Activated B cell treated with CpG ODN at 0.5 μM for 24 hours (primary cell): ENCODE results near the gene ARL4D. TPM values are rescaled to one million over a fixed set of nuclear protein-coding genes. Genes with fewer than 3 reads are reported as not detected.
"Not testable (repeated sequence)": the region's sequence is repeated elsewhere in the genome, so short reads cannot be mapped to it uniquely, and the experiment has no call there.

Experiments used
- ATAC-seq: fragments of 200-7000 bp; cut with Tn5 transposase; one replicate; pipeline ENCODE4 v1.10.0; 2021; ENCODE audit warnings: low read depth, mild to moderate bottlenecking, moderate library complexity
- CTCF ChIA-PET: fragments of 350-600 bp; sonication (Branson Sonifier 250); formaldehyde crosslinking; loops from one replicate; lab custom pipeline; 2021; ENCODE audit warnings: antibody characterized with exemption; lab: Charles Lee
- POLR2A ChIA-PET: fragments of 350-600 bp; sonication (Branson Sonifier 250); formaldehyde crosslinking; loops from one replicate; lab custom pipeline; 2021; ENCODE audit warnings: antibody characterized with exemption; lab: Charles Lee
- DNase-seq: peaks from one replicate; pipeline ENCODE4 v3.0.0; 2022
- H3K27ac Mint-ChIP-seq: one replicate; pipeline ENCODE4 v1.8.0; 2020; ENCODE audit warnings: mixed read lengths
- H3K27me3 Mint-ChIP-seq: one replicate; pipeline ENCODE4 v1.8.0; 2021; ENCODE audit warnings: mixed read lengths
- H3K36me3 Mint-ChIP-seq: one replicate; pipeline ENCODE4 v1.8.0; 2021; ENCODE audit warnings: low read depth, mixed read lengths
- H3K4me1 Mint-ChIP-seq: one replicate; pipeline ENCODE4 v1.8.0; 2021; ENCODE audit warnings: mixed read lengths
- H3K4me3 Mint-ChIP-seq: one replicate; pipeline ENCODE4 v1.8.0; 2020; ENCODE audit warnings: mild to moderate bottlenecking, mixed read lengths
- H3K9me3 Mint-ChIP-seq: one replicate; pipeline ENCODE4 v1.8.0; 2020; ENCODE audit warnings: mixed read lengths
- intact Hi-C: fragments of 100-400 bp; cut with micrococcal nuclease; formaldehyde crosslinking; loops from one replicate; pipeline ENCODE4 v1.15.1; 2024
- total RNA-seq: library from RNA; stranded (reverse); gene quantifications from 2 replicates; pipeline ENCODE4 v1.2.3, GENCODE V29; 2022
- TF ChIP-seq, protein P1 (sequence below): fragments of 200-600 bp; IDR thresholded peaks from one replicate; pipeline ENCODE4 v1.8.0; 2022; ENCODE audit warnings: antibody characterized with exemption, mild to moderate bottlenecking

ARL4D gene
- total RNA-seq, 1 donor from 2014 or later = 5.8 TPM

DNA sequence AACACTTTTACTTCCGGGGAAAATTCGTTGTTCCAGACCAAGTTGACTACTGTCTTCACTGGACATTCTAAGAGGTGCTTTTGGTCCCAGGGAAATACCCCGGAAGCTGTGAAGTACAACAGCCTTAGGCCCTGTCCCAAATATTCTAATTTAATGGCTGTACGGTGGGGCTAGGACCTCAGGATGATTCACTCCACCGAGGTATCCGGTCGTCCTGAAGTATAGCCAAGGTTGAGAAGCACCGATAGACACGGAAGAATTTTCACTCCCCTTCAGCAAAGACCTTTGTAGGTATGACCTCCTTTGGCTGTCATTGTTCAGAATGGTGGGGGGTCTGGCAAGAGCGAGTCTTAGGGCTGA, 34.9 kb upstream of the ARL4D start:
- intact Hi-C loops = no loop called here
- no peak for DNase-seq
- no peak overlapping the region for H3K27ac Mint-ChIP-seq
- H3K27me3 Mint-ChIP-seq = peaks cover 2% of the 10 kb centered on the region
- TF ChIP-seq, protein P1, sequence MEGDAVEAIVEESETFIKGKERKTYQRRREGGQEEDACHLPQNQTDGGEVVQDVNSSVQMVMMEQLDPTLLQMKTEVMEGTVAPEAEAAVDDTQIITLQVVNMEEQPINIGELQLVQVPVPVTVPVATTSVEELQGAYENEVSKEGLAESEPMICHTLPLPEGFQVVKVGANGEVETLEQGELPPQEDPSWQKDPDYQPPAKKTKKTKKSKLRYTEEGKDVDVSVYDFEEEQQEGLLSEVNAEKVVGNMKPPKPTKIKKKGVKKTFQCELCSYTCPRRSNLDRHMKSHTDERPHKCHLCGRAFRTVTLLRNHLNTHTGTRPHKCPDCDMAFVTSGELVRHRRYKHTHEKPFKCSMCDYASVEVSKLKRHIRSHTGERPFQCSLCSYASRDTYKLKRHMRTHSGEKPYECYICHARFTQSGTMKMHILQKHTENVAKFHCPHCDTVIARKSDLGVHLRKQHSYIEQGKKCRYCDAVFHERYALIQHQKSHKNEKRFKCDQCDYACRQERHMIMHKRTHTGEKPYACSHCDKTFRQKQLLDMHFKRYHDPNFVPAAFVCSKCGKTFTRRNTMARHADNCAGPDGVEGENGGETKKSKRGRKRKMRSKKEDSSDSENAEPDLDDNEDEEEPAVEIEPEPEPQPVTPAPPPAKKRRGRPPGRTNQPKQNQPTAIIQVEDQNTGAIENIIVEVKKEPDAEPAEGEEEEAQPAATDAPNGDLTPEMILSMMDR = no peak
- no peak for ATAC-seq
- ChIA-PET POLR2A (no interaction called here), CTCF (no interaction called here)
- no peaks in the 10 kb centered on the region for H3K9me3 Mint-ChIP-seq
- peaks cover 8% of the 10 kb centered on the region for H3K36me3 Mint-ChIP-seq
- H3K4me3 Mint-ChIP-seq = no peak overlapping the region
- peaks cover 31% of the 10 kb centered on the region for H3K4me1 Mint-ChIP-seq

DNA sequence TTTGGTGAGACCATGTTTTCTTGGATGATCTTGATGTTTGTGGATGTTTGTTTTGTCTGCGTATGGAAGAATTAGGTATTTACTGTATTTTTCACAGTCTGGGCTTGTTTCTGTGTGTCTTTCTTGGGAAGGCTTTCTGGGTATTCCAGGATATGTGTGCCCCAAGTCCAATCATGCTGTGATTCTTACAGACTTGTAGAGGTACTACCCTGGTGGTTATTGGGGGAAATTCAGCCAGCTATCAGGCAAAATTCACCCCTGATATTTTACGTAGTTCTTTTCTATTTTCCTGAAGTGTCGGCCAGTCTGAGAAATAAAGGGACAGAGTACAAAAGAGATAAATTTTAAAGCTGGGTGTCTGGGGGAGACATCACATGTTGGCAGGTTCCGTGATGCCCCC, 33.4 kb upstream of the ARL4D start:
- intact Hi-C loops = no loop called here
- Mint-ChIP-seq H3K27me3 (peaks cover 2% of the 10 kb centered on the region), H3K9me3 (no peaks in the 10 kb centered on the region), H3K27ac (peak overlapping the region; percentile 43), H3K36me3 (peaks cover 10% of the 10 kb centered on the region), H3K4me1 (peaks cover 36% of the 10 kb centered on the region), H3K4me3 (no peak overlapping the region)
- ChIA-PET CTCF (no interaction called here), POLR2A (interaction anchor here (0.8 to 9.5 kb wide), 2 partner anchors 12 to 22 kb away, joined by 3 to 546 read pairs; no protein-coding TSS in a partner anchor)
- DNase-seq (no peak), ATAC-seq (no peak)
- TF ChIP-seq, protein P1 = no peak

DNA sequence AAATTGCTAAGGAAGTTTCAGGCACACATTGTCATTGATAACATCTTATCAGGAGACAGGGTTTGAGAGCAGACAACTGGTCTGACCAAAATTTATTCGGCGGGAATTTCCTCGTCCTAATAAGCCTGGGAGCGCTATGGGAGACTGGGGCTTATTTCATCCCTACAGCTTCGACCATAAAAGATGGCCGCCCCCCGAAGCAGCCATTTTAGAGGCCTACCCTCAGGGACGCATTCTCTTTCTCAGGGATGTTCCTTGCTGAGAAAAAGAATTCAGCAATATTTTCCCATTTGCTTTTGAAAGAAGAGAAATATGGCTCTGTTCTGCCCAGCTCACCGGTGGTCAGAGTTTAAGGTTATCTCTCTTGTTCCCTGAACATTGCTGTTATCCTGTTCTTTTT, 32.9 kb upstream of the ARL4D start:
- intact Hi-C loops, ATAC-seq, H3K27me3 Mint-ChIP-seq, H3K36me3 Mint-ChIP-seq, H3K9me3 Mint-ChIP-seq, H3K4me3 Mint-ChIP-seq, DNase-seq, CTCF ChIA-PET: not testable (repeated sequence)
- Mint-ChIP-seq H3K4me1 (peaks cover 36% of the 10 kb centered on the region), H3K27ac (peak overlapping the region; percentile 43)
- POLR2A ChIA-PET = interaction anchor here (0.8 to 9.5 kb wide), 4 partner anchors 7 to 31 kb away, joined by 3 to 546 read pairs (median 101); no protein-coding TSS in a partner anchor

DNA sequence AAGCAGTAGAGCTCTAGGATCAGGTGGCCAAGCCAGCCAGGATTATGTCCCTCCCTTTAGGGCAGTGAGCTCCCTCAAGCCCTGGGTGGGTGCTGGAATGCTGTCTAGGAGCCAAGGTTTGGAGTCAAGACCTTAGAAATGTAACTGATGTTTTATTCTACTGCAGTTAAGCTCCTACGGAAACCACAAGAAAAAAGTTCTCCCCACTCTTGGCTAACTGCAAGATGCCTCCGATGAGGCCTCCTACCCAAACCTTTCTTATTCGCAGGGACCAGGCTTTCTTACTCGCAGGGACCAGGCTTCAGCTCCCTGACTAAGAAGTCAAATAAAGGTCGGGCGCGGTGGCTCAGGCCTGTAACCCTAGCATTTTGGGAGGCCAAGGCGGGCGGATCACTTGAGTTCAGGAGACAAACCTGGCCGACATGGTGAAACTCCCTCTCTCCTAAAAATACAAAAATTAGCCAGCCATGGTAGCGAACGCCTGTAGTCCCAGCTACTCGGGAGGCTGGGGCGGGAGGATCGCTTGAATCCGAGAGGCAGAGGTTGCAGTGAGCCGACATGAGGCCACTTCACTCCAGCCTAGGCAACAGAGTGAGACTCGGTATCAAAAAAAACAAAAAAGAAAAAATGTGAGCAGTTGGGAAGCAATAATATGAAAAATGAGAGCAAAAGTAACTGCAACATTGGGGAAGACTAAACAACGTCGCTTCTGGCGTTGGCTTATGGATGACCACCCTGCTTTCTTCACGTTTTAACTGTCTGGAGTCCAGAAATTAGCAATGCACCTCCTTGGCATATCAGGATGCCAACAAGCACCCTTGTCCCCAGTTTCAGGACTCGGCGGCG, 31.7 kb upstream of the ARL4D start:
- Mint-ChIP-seq H3K27ac (peak overlapping the region; percentile 100), H3K9me3 (no peaks in the 10 kb centered on the region), H3K4me3 (peak overlapping the region; percentile 95), H3K27me3 (no peaks in the 10 kb centered on the region), H3K4me1 (peaks cover 47% of the 10 kb centered on the region), H3K36me3 (peaks cover 3% of the 10 kb centered on the region)
- ATAC-seq (no peak), DNase-seq (no peak)
- POLR2A ChIA-PET = interaction anchor here (0.5 to 9.5 kb wide), 49 partner anchors 8 to 1794 kb away, joined by 3 to 546 read pairs (median 6); partner anchors contain the start of genes ARL4D, BECN1, BRCA1 and DHX58
- intact Hi-C loops = no loop called here
- TF ChIP-seq, protein P1 = no peak
- CTCF ChIA-PET = interaction anchor here (1.2 to 2.2 kb wide), 4 partner anchors 21 to 117 kb away, joined by 3 to 8 read pairs (median 6); partner anchors contain the start of gene DHX8

DNA sequence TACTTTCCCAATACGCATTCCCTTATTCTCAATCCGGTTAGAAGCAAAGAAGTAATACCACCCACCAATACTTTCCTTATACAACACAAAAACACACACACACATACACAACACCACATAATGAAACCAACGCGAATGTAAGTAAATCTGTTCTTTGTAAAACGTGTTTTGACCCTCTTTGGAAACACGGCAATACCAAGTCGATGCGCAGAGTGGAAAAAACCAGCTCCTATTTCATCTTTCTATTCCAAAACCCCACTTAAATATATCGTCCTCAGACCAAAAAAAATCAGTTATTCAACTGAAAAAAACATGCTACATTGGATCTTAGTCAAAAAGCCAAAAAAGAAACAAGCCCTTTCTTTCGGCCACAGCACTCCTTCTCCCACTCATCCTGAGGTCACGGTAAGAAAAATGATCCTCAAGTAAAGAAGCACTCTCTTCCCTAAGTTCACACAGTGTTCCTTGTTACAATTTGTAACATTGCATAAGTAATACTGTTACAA, 31.0 kb upstream of the ARL4D start:
- ATAC-seq = peak; percentile 45
- Mint-ChIP-seq H3K27ac (peak overlapping the region; percentile 100), H3K4me3 (peak overlapping the region; percentile 95), H3K9me3 (no peaks in the 10 kb centered on the region), H3K27me3 (no peaks in the 10 kb centered on the region), H3K4me1 (peaks cover 51% of the 10 kb centered on the region), H3K36me3 (peaks cover 3% of the 10 kb centered on the region)
- intact Hi-C loops = loop anchor here (1.0 kb wide), 4 partner anchors 7 to 116 kb away; partner anchors contain the start of gene DHX8
- POLR2A ChIA-PET = interaction anchor here (0.5 to 9.5 kb wide), 55 partner anchors 8 to 1794 kb away, joined by 3 to 546 read pairs (median 5); partner anchors contain the start of genes ARL4D, BECN1, BRCA1 and DHX58
- CTCF ChIA-PET = interaction anchor here (1.2 to 2.2 kb wide), 5 partner anchors 20 to 116 kb away, joined by 3 to 16 read pairs (median 8); partner anchors contain the start of gene DHX8
- TF ChIP-seq, protein P1 = no peak
- DNase-seq = no peak
